GM19463 (cell line): ENCODE results near the gene IRF8.
A peak's percentile ranks its signal among the peaks of the same experiment; 100 is the strongest.
"Not testable (repeated sequence)": the region's sequence is repeated elsewhere in the genome, so short reads cannot be mapped to it uniquely, and the experiment has no call there.

ENCODE experiments used
- ATAC-seq: cut with Tn5 transposase; IDR thresholded peaks from one replicate; pipeline ENCODE4 v1.9.1; 2021; ENCODE audit warnings: mild to moderate bottlenecking, moderate library complexity; ENCODE audit not compliant: unreplicated experiment

Gene IRF8

GRCh38 chr16:85867189-85867588 is 31.8 kb upstream of the IRF8 start:
- ATAC-seq = no peak

GRCh38 chr16:85868495-85868894 is 30.5 kb upstream of the IRF8 start:
- no peak for ATAC-seq

- ATAC-seq = no peak
Observed at GRCh38 chr16:85869206-85869605, 29.8 kb upstream of the IRF8 start.

GRCh38 chr16:85869785-85870558 is 29.0 kb upstream of the IRF8 start:
- ATAC-seq = no peak

- no peak for ATAC-seq
Observed at GRCh38 chr16:85871756-85872155, 27.2 kb upstream of the IRF8 start.

- no peak for ATAC-seq
Observed at GRCh38 chr16:85872734-85873133, 26.2 kb upstream of the IRF8 start.

- ATAC-seq = no peak
Observed at GRCh38 chr16:85873153-85873552, 25.8 kb upstream of the IRF8 start.

- ATAC-seq = not testable (repeated sequence)
Observed at GRCh38 chr16:85874031-85874430, 24.9 kb upstream of the IRF8 start.

- ATAC-seq = no peak
Observed at GRCh38 chr16:85878407-85878806, 20.6 kb upstream of the IRF8 start.

- ATAC-seq = no peak
Observed at GRCh38 chr16:85878875-85879274, 20.1 kb upstream of the IRF8 start.

- no peak for ATAC-seq
Observed at GRCh38 chr16:85879549-85879948, 19.4 kb upstream of the IRF8 start.

GRCh38 chr16:85879975-85880831 is 18.8 kb upstream of the IRF8 start:
- peak; percentile 56 for ATAC-seq

GRCh38 chr16:85880861-85881260 is 18.1 kb upstream of the IRF8 start:
- no peak for ATAC-seq

GRCh38 chr16:85881436-85881835 is 17.5 kb upstream of the IRF8 start:
- no peak for ATAC-seq

GRCh38 chr16:85882181-85882810 is 16.7 kb upstream of the IRF8 start:
- ATAC-seq = no peak

- ATAC-seq = no peak
Observed at GRCh38 chr16:85883813-85884212, 15.1 kb upstream of the IRF8 start.

GRCh38 chr16:85884808-85885463 is 14.0 kb upstream of the IRF8 start:
- ATAC-seq = no peak

GRCh38 chr16:85885537-85885936 is 13.4 kb upstream of the IRF8 start:
- no peak for ATAC-seq

GRCh38 chr16:85888405-85889331 is 10.3 kb upstream of the IRF8 start:
- peak; percentile 74 for ATAC-seq
